ENCODE data around the gene LANCL2.
"Not testable (repeated sequence)": the region's sequence is repeated elsewhere in the genome, so short reads cannot be mapped to it uniquely, and the experiment has no call there.

LANCL2 gene

GRCh38 chr7:55402506-55402905, 37.4 kb downstream of the LANCL2 start:
- WGBS (ENCODE audit: insufficient coverage) = no CpG with 5 or more reads among the region's 35 CpGs
- DNase-seq, CTCF ChIA-PET: not testable (repeated sequence)

DNA sequence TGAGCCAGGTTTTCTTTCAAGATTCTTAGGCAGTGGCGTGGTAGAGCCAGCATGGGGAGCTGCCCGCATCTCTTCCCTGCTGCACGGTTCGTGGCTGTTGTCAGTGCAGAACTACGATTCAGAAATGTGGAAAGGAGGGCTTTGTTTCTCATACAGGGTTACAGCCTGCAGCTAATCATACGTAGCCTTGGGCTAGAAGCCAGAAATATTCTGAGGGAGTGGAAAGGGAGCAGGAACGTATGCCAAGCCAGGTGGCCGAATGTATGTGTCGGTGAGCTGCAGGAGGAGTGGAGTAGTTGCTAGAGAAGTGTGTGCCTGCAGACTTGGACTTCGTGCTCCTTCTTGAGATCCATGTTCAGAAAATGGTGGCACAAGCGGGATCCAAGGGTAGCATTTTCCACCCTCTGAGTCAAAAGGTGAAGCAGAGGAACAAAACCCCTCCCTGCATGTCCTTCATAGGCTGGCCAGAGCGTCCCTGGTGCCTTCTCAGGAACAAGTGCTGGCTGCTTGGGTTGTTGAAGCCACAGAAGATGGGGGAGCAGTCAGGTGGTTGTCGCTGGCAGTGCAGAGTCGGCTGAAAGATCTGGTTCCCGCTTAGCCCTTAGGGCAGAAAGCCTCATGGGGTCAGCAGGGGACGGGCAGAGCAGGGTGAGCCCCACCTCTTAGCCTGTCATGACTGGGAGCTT, 40.9 kb downstream of the LANCL2 start:
- POLR2A ChIA-PET = no interaction called here
- Histone ChIP-seq H3K4me3 (ENCODE audit: control insufficient read depth in 1 of 7, extremely low read depth in 1 of 7, insufficient read depth in 4 of 7, low read depth in 2 of 7, low read length in 6 of 7) (no peak overlapping the region), H3K27me3 (replicated peaks in 2 of 5; ENCODE audit: control insufficient read depth in 4 of 5, insufficient read depth in 5 of 5, low read length in 4 of 5) (no peaks in the 10 kb centered on the region), H3K9me3 (ENCODE audit: control extremely low read depth in 1 of 5, control insufficient read depth in 4 of 5, insufficient read depth in 2 of 5, low read depth in 1 of 5, low read length in 4 of 5) (no peaks in the 10 kb centered on the region), H3K4me1 (ENCODE audit: control extremely low read depth in 1 of 4, control insufficient read depth in 4 of 4, insufficient read depth in 4 of 4, low read length in 3 of 4) (no peaks in the 10 kb centered on the region), H3K27ac (ENCODE audit: insufficient read depth in 1 of 2, low read depth in 1 of 2, low read length in 2 of 2, poor library complexity in 1 of 2, severe bottlenecking in 2 of 2) (no peak overlapping the region), H3K36me3 (ENCODE audit: control insufficient read depth in 4 of 4, insufficient read depth in 4 of 4, low read length in 3 of 4) (peaks cover 5 to 20% (median 10%) of the 10 kb centered on the region in 4 experiments)
- CTCF ChIA-PET = interaction anchor here (1.5 kb wide), 1 partner anchor 121 kb away, joined by 3 read pairs; no protein-coding TSS in a partner anchor
- DNase-seq = no peak
- 92% methylated on average over 15 of the region's 16 CpGs for WGBS (ENCODE audit: insufficient coverage)

More at GRCh38 chr7:55402506-55402905, 37.4 kb downstream of the LANCL2 start:
- H3K27ac ChIP-seq (ENCODE audit: insufficient read depth in 1 of 2, low read depth in 1 of 2, low read length in 2 of 2, poor library complexity in 1 of 2, severe bottlenecking in 2 of 2); H3K4me1 ChIP-seq (ENCODE audit: control extremely low read depth in 1 of 4, control insufficient read depth in 4 of 4, insufficient read depth in 4 of 4, low read length in 3 of 4); H3K9me3 ChIP-seq (ENCODE audit: control extremely low read depth in 1 of 5, control insufficient read depth in 4 of 5, insufficient read depth in 2 of 5, low read depth in 1 of 5, low read length in 4 of 5); H3K27me3 ChIP-seq (replicated peaks in 2 of 5; ENCODE audit: control insufficient read depth in 4 of 5, insufficient read depth in 5 of 5, low read length in 4 of 5); POLR2A ChIA-PET; H3K4me3 ChIP-seq (ENCODE audit: control insufficient read depth in 1 of 7, extremely low read depth in 1 of 7, insufficient read depth in 4 of 7, low read depth in 2 of 7, low read length in 6 of 7): not testable (repeated sequence)
- peaks cover 5 to 19% (median 9%) of the 10 kb centered on the region in 4 experiments for H3K36me3 ChIP-seq (ENCODE audit: control insufficient read depth in 4 of 4, insufficient read depth in 4 of 4, low read length in 3 of 4)

DNA sequence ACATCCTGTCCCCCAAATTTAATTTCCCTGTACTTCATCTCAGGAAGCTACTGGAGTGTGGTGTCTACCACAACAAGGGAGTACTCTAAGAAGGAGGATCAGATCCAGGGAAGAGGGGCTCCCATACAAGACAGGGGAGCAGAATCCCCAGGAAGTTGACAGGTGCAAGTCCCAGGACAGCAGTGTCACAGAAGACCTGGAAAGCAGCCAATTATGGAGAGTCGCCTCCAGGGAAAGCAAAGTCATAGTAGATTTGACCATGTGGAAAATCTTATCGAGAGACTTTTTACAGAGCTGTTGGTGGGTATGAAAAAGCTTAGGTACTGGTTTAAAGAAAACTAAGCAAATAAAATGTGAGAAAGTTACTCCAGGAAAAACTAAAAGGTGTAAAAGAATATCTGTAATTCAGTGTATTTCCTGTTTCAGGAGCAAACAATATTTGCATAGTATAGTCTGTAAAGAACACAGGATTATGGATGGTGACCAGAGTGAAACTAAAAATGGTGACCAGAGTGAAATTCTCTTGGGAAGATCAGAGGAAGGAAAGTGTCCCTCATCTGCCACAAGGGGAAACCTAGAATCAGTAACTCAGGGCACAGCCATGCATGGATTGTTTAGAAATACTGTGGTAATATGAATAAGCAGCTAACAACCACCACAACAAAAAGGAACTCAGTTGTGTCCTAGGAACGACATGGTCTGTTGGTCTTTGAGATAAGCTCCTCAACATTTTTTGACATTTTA, 44.5 kb downstream of the LANCL2 start:
- no peak overlapping the region for H3K27ac ChIP-seq (ENCODE audit: insufficient read depth in 1 of 2, low read depth in 1 of 2, low read length in 2 of 2, poor library complexity in 1 of 2, severe bottlenecking in 2 of 2)
- ChIA-PET CTCF (interaction anchor here (0.9 to 3.1 kb wide), 4 partner anchors 9 to 132 kb away, joined by 3 to 9 read pairs (median 4); no protein-coding TSS in a partner anchor), POLR2A (no interaction called here)
- no peaks in the 10 kb centered on the region for H3K9me3 ChIP-seq (ENCODE audit: control extremely low read depth in 1 of 5, control insufficient read depth in 4 of 5, insufficient read depth in 2 of 5, low read depth in 1 of 5, low read length in 4 of 5)
- DNase-seq = peak in 1 of 3 donors; percentile 6
- 91% methylated on average over 2 of the region's 3 CpGs for WGBS (ENCODE audit: insufficient coverage)
- no peak overlapping the region for H3K4me3 ChIP-seq (ENCODE audit: control insufficient read depth in 1 of 7, extremely low read depth in 1 of 7, insufficient read depth in 4 of 7, low read depth in 2 of 7, low read length in 6 of 7)
- no peaks in the 10 kb centered on the region for H3K27me3 ChIP-seq (replicated peaks in 2 of 5; ENCODE audit: control insufficient read depth in 4 of 5, insufficient read depth in 5 of 5, low read length in 4 of 5)
- peaks cover 7 to 18% (median 15%) of the 10 kb centered on the region in 4 experiments for H3K36me3 ChIP-seq (ENCODE audit: control insufficient read depth in 4 of 4, insufficient read depth in 4 of 4, low read length in 3 of 4)
- H3K4me1 ChIP-seq (ENCODE audit: control extremely low read depth in 1 of 4, control insufficient read depth in 4 of 4, insufficient read depth in 4 of 4, low read length in 3 of 4) = no peaks in the 10 kb centered on the region

DNA sequence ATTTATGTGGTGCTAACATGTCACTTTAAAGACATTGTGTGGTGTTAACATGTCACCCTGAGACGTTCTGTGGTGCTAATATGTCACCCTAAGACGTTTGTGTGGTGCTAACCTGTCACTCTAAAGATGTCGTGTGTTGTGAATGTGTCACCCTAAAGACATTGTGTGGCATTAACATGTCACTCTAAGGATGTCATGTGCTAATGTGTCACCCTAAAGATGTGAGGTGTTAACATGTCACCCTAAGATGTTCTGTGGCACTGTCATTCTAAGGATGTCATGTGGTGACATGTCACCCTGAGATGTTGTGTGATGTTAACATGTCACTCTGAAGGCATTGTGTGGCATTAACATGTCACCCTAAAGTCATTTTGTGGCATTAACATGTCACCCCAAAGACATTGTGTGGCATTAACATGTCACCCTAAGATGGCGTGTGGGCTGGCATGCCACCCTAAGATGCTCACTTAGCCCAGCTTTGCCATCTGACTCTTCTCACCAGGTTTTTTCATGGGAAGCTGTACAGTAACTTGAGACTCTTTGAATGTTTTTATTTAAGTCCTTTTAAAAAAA, 45.6 kb downstream of the LANCL2 start:
- peaks cover 5 to 17% (median 12%) of the 10 kb centered on the region in 4 experiments for H3K36me3 ChIP-seq (ENCODE audit: control insufficient read depth in 4 of 4, insufficient read depth in 4 of 4, low read length in 3 of 4)
- H3K4me3 ChIP-seq (ENCODE audit: control insufficient read depth in 1 of 7, extremely low read depth in 1 of 7, insufficient read depth in 4 of 7, low read depth in 2 of 7, low read length in 6 of 7) = no peak overlapping the region
- DNase-seq = no peak
- ChIA-PET POLR2A (no interaction called here), CTCF (interaction anchor here (1.0 kb wide), 1 partner anchor 129 kb away, joined by 3 read pairs; no protein-coding TSS in a partner anchor)
- H3K27ac ChIP-seq (ENCODE audit: insufficient read depth in 1 of 2, low read depth in 1 of 2, low read length in 2 of 2, poor library complexity in 1 of 2, severe bottlenecking in 2 of 2) = no peak overlapping the region
- 98% methylated on average over 4 of the region's 4 CpGs for WGBS (ENCODE audit: insufficient coverage)
- no peaks in the 10 kb centered on the region for H3K27me3 ChIP-seq (replicated peaks in 2 of 5; ENCODE audit: control insufficient read depth in 4 of 5, insufficient read depth in 5 of 5, low read length in 4 of 5)
- no peaks in the 10 kb centered on the region for H3K9me3 ChIP-seq (ENCODE audit: control extremely low read depth in 1 of 5, control insufficient read depth in 4 of 5, insufficient read depth in 2 of 5, low read depth in 1 of 5, low read length in 4 of 5)
- no peaks in the 10 kb centered on the region for H3K4me1 ChIP-seq (ENCODE audit: control extremely low read depth in 1 of 4, control insufficient read depth in 4 of 4, insufficient read depth in 4 of 4, low read length in 3 of 4)

GRCh38 chr7:55411844-55412243, 46.7 kb downstream of the LANCL2 start:
- DNase-seq = no peak
- no peaks in the 10 kb centered on the region for H3K9me3 ChIP-seq (ENCODE audit: control extremely low read depth in 1 of 5, control insufficient read depth in 4 of 5, insufficient read depth in 2 of 5, low read depth in 1 of 5, low read length in 4 of 5)
- H3K4me3 ChIP-seq (ENCODE audit: control insufficient read depth in 1 of 7, extremely low read depth in 1 of 7, insufficient read depth in 4 of 7, low read depth in 2 of 7, low read length in 6 of 7) = no peak overlapping the region
- H3K4me1 ChIP-seq (ENCODE audit: control extremely low read depth in 1 of 4, control insufficient read depth in 4 of 4, insufficient read depth in 4 of 4, low read length in 3 of 4) = no peaks in the 10 kb centered on the region
- no peak overlapping the region for H3K27ac ChIP-seq (ENCODE audit: insufficient read depth in 1 of 2, low read depth in 1 of 2, low read length in 2 of 2, poor library complexity in 1 of 2, severe bottlenecking in 2 of 2)
- CTCF ChIA-PET = no interaction called here
- POLR2A ChIA-PET = no interaction called here
- 99% methylated on average over 10 of the region's 12 CpGs for WGBS (ENCODE audit: insufficient coverage)
- peaks cover 2 to 13% (median 7%) of the 10 kb centered on the region in 4 experiments for H3K36me3 ChIP-seq (ENCODE audit: control insufficient read depth in 4 of 4, insufficient read depth in 4 of 4, low read length in 3 of 4)
- no peaks in the 10 kb centered on the region for H3K27me3 ChIP-seq (replicated peaks in 2 of 5; ENCODE audit: control insufficient read depth in 4 of 5, insufficient read depth in 5 of 5, low read length in 4 of 5)

- POLR2A ChIA-PET = no interaction called here
- peaks cover 0 to 13% (median 6%) of the 10 kb centered on the region in 4 experiments for H3K36me3 ChIP-seq (ENCODE audit: control insufficient read depth in 4 of 4, insufficient read depth in 4 of 4, low read length in 3 of 4)
- H3K27me3 ChIP-seq (replicated peaks in 2 of 5; ENCODE audit: control insufficient read depth in 4 of 5, insufficient read depth in 5 of 5, low read length in 4 of 5) = no peaks in the 10 kb centered on the region
- DNase-seq = no peak
- H3K9me3 ChIP-seq (ENCODE audit: control extremely low read depth in 1 of 5, control insufficient read depth in 4 of 5, insufficient read depth in 2 of 5, low read depth in 1 of 5, low read length in 4 of 5) = no peaks in the 10 kb centered on the region
- no peak overlapping the region for H3K4me3 ChIP-seq (ENCODE audit: control insufficient read depth in 1 of 7, extremely low read depth in 1 of 7, insufficient read depth in 4 of 7, low read depth in 2 of 7, low read length in 6 of 7)
- CTCF ChIA-PET = interaction anchor here (0.9 to 4.6 kb wide), 7 partner anchors 10 to 180 kb away, joined by 3 to 76 read pairs (median 5); no protein-coding TSS in a partner anchor
- H3K4me1 ChIP-seq (ENCODE audit: control extremely low read depth in 1 of 4, control insufficient read depth in 4 of 4, insufficient read depth in 4 of 4, low read length in 3 of 4) = no peaks in the 10 kb centered on the region
- H3K27ac ChIP-seq (ENCODE audit: insufficient read depth in 1 of 2, low read depth in 1 of 2, low read length in 2 of 2, poor library complexity in 1 of 2, severe bottlenecking in 2 of 2) = no peak overlapping the region
- WGBS (ENCODE audit: insufficient coverage) = 100% methylated on average over 3 of the region's 3 CpGs
Measured at GRCh38 chr7:55413442-55413841, 48.3 kb downstream of the LANCL2 start.

Data from common myeloid progenitor, CD34-positive (primary cell).